Activated T-helper 17 cell treated with anti-CD3 and anti-CD28 coated beads, Interleukin-2, amount 50 U/mL, for 72 hours (primary cell): ENCODE results near the gene EBNA1BP2. TPM values are rescaled to one million over a fixed set of nuclear protein-coding genes. Genes with fewer than 3 reads are reported as not detected.
"Not testable (repeated sequence)": the region's sequence is repeated elsewhere in the genome, so short reads cannot be mapped to it uniquely, and the experiment has no call there.

Experiments
- ATAC-seq: fragments of 150-1000 bp; cut with Tn5 transposase; replicated peaks from 2 replicates; pipeline ENCODE4 v1.10.0; 2021; ENCODE audit warnings: mild to moderate bottlenecking, moderate library complexity
- H3K27ac Mint-ChIP-seq: one replicate; pipeline ENCODE4 v1.8.0; 2022; ENCODE audit warnings: mixed read lengths
- H3K27me3 Mint-ChIP-seq: one replicate; pipeline ENCODE4 v1.8.0; 2022; ENCODE audit warnings: mixed read lengths
- H3K36me3 Mint-ChIP-seq: one replicate; pipeline ENCODE4 v1.8.0; 2022; ENCODE audit warnings: low read depth, mild to moderate bottlenecking, mixed read lengths
- H3K4me1 Mint-ChIP-seq: one replicate; pipeline ENCODE4 v1.8.0; 2022; ENCODE audit warnings: mixed read lengths
- H3K4me3 Mint-ChIP-seq: one replicate; pipeline ENCODE4 v1.8.0; 2022; ENCODE audit warnings: mild to moderate bottlenecking, mixed read lengths
- H3K9me3 Mint-ChIP-seq: one replicate; pipeline ENCODE4 v1.8.0; 2022; ENCODE audit warnings: mixed read lengths
- total RNA-seq, 2 donors: library from RNA; stranded (reverse); gene quantifications; one replicate each; pipeline ENCODE4 v1.2.3, GENCODE V29; 2022

The EBNA1BP2 gene
- total RNA-seq, 2 donors from 2014 or later, result 52.0 to 121 TPM

GRCh38 chr1:43119928-43120586, 52.0 kb downstream of the EBNA1BP2 start:
- H3K27me3 Mint-ChIP-seq, result peaks cover 12% of the 10 kb centered on the region
- not testable (repeated sequence) for H3K36me3 Mint-ChIP-seq, ATAC-seq, H3K4me1 Mint-ChIP-seq, H3K9me3 Mint-ChIP-seq, H3K27ac Mint-ChIP-seq, H3K4me3 Mint-ChIP-seq

Other genes starting within 250 kb of the EBNA1BP2 start
- gene SLC2A1, start 213.4 kb downstream of the EBNA1BP2 start, total RNA-seq, result 100 to 1,000 TPM; 217 to 280 TPM
- gene CFAP57, start within 50 bp of the EBNA1BP2 start, total RNA-seq, result under 1 TPM; 0.06 to 0.74 TPM
- gene TMEM125, start 97.7 kb upstream of the EBNA1BP2 start, total RNA-seq, result not detected
- gene C1orf210, start 113.3 kb upstream of the EBNA1BP2 start, total RNA-seq, result not detected
- under 1 TPM in 1 of 2 donors, not detected in 1; 0.61 TPM for gene TIE1, start 128.7 kb upstream of the EBNA1BP2 start, total RNA-seq
- not detected for gene MPL, start 165.5 kb upstream of the EBNA1BP2 start, total RNA-seq
- 100 to 1,000 TPM; 127 to 199 TPM for gene CDC20, start 186.7 kb upstream of the EBNA1BP2 start, total RNA-seq
- 10 to 100 TPM; 53.4 to 73.7 TPM for gene ELOVL1, start 195.7 kb upstream of the EBNA1BP2 start, total RNA-seq
- gene MED8, start 217.5 kb upstream of the EBNA1BP2 start, total RNA-seq, result 10 to 100 TPM; 34.1 to 39.4 TPM
- gene SZT2, start 217.6 kb upstream of the EBNA1BP2 start, total RNA-seq, result 10 to 100 TPM; 53.4 to 59.3 TPM